NCI-H446 (cell line): ENCODE data around the gene RNF213.
"Not testable (repeated sequence)": the region's sequence is repeated elsewhere in the genome, so short reads cannot be mapped to it uniquely, and the experiment has no call there.

Experiments
- DNase-seq, 2 experiments: peaks; one replicate each; lab custom pipeline; 2025; lab: John Stamatoyannopoulos, UW

RNF213 gene

DNA sequence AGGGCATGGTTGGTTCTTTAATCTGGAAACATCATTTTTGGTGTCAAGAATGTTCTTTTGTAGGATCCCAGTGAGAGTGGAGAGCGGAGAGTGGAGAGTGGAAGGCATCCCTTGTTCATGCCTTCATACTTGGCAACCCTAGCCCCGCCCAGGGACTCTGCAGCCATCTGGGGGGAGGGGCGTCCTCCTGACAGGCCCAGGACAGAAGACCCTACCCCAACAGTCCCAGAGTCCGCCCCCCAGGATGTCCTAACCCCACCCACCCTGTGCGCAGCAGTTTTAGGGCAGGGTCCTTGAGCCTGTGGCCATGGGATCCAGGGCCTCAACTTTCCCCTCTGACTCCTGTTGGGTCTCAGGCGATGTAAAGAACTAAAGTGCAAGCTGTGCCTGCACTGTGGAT lies 36.0 kb upstream of the RNF213 start:
- DNase-seq: no peak

DNA sequence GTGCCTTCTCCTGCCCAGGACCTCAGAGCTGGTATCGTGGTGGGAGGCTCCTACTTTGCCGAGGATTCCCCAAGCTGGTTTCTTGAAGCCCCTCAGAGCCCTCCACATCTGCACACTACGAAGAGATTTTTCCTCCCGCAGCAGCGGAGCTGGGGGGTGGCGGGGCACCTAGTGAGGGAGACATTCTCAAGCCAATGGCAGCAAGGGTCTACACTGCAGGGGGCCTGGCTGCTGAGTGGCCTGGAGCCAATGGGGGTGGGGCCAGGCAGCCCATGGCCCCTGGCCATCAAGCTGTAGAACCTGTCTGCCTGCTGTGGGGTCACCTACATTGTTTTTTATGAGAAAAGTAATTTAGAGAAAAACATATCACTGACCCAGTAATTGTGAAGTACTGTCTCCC lies 35.4 kb upstream of the RNF213 start:
- DNase-seq: no peak

DNA sequence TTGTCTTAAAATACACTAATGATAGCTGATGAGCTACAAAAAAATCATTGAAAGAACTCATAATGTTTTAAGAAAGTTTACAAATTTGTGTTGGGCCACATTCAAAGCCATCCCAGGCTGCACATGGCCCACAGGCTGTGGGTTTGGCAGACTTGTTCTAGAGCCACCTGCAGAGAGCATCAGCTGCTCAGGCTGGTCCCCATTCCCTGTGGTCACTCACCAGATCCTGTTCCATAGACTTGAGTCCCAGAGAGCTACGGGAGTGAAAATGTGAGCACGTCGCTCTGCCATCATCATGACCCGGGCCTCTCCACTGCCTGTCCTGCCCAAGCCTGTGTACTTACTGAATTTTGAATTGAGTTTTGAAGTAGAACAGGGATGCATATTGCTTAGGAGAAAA lies 33.5 kb upstream of the RNF213 start:
- no peak for DNase-seq

DNA sequence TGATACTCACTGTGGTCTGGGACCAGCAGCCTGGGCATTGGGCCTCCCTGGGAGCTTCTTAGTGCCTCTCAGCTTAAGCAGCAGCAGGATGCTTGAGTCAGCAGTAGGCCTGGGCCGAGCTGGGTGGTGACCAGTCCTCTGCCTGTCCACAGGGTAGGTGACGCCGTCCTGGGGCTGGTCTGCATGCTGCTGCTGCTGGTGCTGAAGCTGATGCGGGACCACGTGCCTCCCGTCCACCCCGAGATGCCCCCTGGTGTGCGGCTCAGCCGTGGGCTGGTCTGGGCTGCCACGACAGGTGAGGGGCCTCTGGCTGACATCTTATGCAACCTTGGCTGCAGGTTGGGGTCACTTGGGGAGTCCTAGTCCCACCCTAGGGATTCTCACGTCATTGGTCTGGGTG lies 33.0 kb upstream of the RNF213 start:
- no peak for DNase-seq

DNA sequence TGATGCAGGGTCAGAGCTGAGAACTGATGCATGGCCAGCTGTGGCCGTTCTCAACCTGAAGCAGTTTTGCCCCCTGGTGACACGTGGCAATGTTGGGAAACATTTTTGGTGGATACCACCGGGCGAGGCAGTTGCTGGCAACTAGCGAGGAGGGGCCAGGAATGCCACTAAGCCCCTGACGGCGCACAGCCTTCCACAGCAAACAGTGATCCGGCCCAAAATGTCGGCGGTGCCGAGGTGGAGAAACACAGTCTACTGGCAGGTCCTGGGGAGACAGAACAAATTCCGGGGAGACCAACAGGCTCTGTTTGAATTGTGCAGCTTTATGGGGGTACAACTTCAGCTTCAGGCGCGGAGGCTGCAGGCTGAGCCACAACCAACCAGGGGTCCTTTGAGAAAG lies 32.2 kb upstream of the RNF213 start:
- DNase-seq: no peak

DNA sequence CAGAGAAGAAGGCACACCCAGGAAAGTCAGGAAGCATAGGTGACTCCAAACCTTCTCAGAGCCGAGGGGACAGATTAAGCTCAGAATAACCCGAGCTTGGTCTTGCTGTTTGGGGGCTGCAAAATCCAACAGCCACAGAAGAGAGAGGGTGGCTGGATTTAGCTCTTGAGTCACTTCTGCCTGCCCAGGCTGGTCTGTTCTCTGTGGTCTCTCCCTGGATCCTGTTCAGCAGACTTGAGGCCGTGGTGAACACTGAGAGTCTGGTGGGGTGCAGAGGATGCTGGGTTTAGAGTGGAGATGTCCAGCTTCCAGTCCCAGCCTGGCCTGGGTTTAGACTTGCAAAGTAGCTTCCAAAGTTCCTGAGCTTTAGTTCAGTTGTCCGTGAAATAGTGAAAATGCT lies 31.6 kb upstream of the RNF213 start:
- no peak for DNase-seq

DNA sequence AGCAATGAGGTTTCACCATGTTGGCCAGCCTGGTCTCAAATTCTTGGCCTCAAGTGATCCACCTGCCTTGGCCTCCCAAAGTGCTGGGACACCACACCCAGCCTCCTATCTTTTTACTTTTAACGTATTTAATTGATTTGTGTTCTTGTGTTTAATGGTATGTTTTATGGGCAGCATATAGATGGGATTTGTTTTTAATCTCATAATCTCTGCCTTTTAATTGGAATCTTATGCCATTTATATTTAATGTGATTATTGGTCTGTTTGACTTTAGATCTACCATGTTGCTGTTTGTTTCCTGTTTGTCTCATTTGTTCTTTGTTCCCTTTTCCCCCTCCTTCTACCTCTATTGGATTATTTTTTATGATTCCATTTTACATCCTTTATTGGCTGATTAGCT lies 28.2 kb upstream of the RNF213 start:
- DNase-seq: no peak

DNA sequence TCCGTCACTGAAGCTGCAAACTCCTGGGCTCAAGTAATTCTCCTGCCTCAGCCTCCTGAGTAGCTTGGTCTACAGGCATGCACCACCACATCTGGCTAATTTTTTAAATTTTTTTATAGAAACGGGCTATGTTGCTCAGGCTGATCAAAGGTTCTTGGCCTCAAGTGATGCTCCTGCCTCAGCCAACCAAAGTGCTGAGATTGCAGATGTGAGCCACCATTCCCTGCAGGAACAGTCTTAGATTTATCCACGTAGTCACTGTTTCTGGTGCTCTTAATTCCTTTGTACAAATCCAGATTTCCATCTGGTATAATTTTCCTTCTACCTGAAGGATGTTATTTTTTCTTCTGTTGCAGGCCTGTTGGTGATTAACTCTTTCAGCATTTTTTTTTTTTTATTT lies 27.4 kb upstream of the RNF213 start:
- no peak for DNase-seq

DNA sequence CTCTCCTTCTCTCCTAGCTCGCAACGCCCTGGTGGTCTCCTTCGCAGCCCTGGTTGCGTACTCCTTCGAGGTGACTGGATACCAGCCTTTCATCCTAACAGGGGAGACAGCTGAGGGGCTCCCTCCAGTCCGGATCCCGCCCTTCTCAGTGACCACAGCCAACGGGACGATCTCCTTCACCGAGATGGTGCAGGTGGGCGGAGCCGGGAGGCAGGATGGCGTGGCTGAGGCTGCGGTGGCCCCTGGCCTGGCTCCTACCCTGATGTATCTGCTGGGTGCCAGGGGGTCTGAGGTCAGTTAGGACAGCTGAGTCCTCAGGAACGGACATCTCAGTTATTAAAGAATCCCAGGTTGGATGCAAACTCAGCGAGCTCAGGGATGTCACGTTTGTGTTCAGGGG lies 23.7 kb upstream of the RNF213 start:
- DNase-seq: no peak

DNA sequence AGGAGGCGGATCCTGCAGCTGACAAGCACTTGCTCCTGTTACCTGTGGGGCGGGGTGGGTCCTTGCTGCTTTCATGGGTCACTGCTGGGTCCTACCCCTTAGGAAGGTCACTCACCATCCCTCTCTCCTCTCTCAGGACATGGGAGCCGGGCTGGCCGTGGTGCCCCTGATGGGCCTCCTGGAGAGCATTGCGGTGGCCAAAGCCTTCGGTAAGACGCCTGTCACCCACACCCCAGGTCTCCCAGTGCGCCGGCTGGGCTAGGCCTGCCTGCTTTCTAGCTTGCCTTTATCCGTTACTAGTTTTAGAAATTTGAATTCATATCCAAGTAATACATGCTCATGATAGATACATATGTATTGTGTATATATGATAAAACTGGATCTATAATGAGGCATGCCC lies 23.3 kb upstream of the RNF213 start:
- no peak for DNase-seq

DNA sequence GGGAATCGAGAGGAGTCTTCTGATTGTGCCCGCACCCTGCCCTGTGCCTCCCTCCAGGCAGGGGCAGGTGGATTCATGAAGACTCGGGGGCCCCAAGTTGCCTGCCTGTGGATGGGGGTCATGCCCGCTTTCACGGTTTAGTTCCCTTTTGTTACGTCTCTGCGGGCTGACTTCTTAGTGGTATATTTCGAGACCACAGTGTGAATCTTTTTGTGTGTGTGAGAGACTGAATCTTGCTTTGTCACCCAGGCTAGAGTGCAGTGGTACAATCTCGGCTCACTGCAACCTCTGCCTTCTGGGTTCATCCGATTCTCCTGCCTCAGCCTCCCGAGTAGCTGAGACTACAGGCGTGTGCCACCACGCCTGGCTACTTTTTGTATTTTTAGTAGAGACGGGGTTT lies 18.1 kb upstream of the RNF213 start:
- no peak for DNase-seq

DNA sequence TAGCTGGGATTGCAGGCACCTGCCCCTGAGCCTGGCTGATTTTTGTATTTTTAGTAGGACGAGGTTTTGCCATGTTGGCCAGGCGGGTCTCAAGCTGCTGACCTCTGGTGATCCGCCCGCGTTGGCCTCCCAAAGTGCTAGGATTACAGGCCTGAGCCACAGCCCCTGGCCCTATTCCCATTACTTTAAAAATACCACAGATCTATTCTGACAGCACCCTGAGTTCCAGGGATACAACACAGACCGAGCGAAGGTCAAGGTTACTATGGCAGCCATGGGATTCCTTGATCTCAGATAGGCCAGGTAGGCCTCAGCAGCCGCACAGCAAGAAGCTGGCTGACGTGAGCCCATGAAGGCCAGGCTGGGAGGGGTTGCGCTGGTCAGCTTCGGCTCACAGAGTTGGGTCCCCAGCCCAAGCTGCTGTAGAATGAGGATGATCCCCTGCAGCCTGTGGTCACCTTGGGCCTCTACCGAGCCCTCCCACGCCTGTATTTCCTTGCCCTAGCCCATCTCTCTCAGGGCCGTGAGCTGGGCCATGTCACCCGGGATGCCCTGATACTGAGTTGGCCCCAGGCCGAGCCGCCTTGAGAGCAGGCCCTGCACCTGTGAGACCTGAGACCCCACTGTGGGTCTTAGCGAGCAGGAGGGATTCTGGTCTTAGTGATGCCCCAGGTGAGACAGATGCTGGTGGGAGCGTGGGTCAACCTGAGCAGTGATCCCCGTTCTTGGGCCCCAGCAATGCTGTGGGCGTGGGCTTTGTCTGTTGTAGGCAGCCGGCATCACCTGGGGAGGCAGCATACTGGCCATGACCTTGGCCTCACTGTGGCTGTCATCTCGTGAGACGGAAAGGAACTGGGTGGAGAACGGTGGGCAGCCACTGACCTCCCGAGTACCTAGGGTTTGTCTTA lies 16.9 kb upstream of the RNF213 start:
- no peak for DNase-seq

DNA sequence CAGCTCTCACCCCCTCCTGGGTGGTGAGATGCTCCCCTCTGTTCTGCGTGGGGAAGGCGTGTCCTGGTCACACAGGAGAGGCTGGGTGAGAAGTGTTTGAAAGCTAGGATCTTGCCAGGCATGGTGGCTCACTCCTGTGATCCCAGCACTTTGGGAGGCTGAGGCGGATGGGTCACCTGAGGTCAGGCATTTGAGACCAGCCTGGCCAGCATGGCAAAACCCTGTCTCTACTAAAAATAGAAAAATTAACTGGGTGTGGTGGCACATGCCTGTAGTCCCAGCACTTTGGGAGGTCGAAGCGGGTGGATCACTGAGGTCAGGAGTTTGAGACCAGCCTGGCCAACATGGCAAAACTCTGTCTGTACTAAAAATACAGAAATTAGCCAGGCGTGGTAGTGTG lies 16.2 kb upstream of the RNF213 start:
- DNase-seq: not testable (repeated sequence)

DNA sequence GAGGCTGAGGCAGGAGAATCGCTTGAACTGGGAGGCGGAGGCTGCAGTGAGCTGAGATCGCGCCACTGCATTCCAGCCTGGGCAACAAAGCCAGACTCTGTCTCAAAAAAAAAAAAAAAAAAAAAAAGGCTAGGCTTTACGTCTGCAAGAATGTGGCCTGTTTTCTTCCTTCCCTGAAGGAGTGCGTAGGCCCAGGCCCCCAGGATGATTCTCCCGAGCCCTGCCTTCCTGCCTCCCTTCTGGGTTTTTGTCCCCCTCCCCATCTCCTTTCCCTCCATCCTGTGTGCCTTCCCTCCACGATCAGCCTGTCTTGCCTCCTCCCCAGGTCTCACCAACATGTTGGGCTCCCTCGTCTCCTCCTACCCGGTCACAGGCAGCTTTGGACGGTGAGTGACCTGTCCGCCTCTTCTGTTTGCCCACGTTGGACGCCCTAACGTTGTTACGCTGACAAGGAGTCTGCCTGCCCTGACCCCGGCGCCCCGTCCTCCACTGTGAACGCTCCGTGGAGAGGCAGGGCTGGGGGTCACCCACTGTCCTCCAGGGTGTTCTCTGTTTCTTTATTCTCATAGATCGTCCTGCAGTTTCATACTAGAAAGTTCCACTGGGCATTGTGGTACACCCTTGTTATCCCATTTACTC lies 15.7 kb upstream of the RNF213 start:
- no peak for DNase-seq

DNA sequence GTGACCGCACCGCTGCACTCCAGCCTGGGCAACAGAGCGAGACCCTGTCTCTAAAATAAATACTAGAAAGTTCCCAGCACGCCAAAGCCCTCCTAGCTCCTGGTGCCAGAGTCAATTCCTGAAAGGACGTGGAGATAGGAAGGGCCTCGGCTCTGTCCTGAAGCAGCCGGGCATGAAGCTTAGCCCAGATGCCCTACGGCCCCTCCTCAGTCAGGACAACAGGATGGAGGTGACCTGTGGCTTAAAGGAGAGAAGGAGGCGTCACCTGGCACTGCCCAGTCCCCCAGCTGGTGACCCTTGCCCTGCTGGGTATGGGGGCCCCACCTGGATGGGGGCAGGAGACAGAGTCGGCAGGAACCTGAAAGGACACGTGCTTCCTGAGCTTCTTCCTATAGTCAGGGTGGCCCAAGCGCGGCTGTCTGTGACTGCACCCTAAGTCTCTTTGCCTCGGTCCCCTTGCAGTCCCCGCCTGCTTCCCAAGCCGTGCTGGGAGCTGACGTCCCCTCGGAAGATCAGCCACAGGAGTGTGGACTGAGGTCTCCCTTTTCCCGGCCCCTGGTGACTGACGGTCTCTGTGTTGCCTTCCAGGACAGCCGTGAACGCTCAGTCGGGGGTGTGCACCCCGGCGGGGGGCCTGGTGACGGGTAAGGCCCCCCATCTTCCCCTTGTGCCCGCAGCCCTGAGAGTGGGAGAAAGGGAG lies 14.9 kb upstream of the RNF213 start:
- DNase-seq: no peak

DNA sequence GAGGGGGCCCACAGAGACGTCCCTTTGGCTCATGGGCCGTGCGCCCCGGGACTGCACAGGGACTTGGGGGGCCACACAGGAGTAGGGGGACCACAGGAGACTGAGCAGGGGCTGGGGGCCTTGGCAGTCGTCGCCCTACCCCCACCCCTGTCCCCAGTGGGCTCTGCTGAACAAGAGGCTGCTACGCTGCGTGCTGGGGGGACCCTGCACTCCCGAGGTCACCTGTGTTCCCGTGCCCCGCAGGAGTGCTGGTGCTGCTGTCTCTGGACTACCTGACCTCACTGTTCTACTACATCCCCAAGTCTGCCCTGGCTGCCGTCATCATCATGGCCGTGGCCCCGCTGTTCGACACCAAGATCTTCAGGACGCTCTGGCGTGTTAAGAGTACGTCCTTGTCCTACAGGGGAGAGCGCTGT lies 14.4 kb upstream of the RNF213 start:
- no peak for DNase-seq

DNA sequence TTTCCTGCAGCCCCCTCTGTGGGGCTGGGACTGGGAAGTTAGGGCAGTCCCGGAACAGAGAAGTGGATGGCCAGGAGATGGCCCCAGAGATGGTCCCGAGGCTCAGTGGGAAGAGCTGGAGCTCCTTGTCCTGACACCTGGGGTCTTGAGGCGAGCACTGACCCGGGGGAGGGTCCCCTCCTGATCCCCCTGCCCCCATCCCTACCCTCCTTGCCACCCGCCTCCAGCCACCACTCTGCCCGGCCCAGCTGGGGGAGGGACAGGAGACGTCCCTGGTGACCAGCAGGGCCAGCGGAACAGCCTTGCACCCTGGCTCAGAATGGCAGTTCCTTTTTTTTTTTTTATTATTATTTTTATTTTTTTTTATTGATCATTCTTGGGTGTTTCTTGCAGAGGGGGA lies 13.9 kb upstream of the RNF213 start:
- DNase-seq: no peak

DNA sequence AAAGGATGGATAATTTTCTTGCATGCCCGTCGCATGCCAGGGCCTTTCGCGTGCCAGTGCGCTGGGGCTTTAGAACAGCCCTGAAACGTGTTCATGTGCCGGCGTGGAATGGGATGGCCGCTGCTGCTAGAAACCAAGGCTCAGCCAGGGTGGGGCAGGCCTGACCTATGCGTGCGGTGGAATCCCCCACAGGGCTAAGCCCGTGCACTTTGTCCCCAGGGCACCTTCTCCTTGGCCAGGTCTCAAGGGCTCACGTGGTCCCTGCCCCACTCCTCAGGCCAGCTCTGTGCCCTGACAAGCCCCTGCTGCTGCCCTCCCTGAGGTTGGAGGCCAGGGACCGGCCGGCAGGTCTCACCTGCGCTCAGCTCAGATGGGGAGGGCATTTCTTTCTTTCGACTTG lies 13.1 kb upstream of the RNF213 start:
- no peak for DNase-seq

DNA sequence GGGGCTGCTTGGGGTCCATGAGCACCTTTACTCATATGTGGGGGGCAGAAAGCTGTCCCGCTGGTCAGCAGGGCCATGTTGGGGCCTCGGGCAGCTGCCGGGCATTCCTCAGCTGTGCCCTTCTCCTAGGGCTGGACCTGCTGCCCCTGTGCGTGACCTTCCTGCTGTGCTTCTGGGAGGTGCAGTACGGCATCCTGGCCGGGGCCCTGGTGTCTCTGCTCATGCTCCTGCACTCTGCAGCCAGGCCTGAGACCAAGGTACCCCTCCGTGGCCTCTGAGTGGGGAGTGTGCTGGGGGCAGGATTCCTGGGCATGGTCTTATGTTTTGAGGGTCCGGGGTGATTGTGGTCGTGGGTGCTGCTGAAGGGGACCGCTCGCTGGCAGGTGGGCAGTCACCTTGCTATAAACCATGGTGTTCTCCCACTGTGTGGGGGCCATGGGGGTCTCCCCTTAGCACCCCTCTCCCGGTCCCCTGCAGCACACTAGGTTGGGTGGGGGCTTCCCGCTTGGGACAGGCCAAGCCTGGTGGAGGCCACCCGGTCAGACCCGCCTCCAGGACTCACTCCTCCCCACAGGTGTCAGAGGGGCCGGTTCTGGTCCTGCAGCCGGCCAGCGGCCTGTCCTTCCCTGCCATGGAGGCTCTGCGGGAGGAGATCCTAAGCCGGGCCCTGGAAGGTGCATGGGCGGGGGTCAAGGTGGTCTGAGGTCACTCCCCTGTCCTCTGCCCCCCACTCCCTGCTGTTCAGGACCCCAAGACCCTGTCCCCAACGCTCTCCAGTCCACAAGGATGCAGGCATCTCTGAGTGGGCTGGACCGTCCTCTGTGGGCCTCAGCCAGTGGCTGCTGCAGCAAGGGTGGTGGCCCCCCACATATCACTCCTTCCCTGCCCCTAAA lies 12.4 kb upstream of the RNF213 start:
- no peak for DNase-seq

DNA sequence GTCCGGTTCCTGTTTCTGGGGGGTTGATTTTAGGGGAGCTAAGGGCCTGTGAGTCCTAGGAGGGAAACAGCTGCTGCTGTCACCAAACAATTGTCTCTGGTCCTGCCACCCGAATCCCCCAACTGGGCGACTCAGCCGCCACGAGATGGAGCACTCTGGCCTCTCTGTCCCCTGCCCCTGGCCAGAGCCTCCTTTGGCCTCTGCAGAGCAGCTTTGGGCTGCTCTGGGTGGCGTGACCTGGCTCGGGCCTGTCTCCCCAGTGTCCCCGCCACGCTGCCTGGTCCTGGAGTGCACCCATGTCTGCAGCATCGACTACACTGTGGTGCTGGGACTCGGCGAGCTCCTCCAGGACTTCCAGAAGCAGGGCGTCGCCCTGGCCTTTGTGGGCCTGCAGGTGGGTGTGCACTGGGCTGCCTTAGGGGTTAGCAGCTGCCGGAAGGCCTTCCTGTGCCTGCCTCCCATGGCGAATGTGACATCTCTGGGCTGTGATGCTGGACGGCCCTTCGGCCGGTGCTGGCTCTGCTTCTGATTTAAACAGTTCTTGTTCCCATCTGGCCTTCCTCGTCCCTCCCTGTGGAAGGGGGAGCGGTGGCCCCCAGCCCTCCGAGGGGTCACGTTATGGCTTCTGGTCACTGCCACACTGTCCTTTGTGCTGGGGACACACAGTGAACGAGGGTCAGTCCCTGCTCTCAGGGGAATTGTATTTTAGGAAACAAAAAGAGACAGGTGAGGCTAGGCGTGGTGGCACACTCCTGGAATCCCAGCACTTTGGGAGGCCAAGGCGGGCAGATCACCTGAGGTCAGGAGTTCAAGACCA lies 11.6 kb upstream of the RNF213 start:
- no peak for DNase-seq

DNA sequence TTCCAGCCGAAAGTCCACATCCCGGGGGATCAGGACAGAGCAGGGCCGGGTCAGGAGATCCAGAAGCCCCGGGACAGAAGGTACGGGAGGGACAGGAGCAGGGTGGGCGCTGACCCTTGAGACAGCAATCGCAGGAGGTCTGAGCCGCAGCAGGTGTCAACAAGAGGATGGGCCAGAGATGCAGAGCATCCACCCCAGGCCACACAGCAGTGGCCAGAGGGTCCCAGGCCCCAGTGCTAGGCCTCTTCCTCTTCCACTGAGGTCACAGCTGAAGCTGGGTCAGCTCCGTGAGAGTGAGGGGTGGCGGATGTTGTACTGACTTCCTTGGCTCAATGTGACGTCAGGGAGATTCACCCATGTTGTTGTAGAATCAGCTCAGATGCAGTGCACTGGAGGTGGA lies 8.7 kb upstream of the RNF213 start:
- DNase-seq: no peak
